Ovary (tissue), 9 donors: ENCODE measurements around the gene PTGDR. TPM values are rescaled to one million over a fixed set of nuclear protein-coding genes. Genes with fewer than 3 reads are reported as not detected.

ENCODE experiments used
- DNase-seq, 5 donors: peaks; one replicate each; pipeline ENCODE4 v3.0.0-alpha.2; 2019 to 2020
- H3K27ac ChIP-seq, 2 donors: fragments of 200-600 bp; one replicate each; pipeline versions ENCODE4 v1.5.1 to v1.8.0; 2019 to 2022
- H3K27me3 ChIP-seq: fragments of 200-600 bp; one replicate; pipeline ENCODE4 v1.8.0; 2022
- H3K36me3 ChIP-seq: fragments of 200-600 bp; sonication (generic); one replicate; pipeline ENCODE4 v1.5.1; 2019
- H3K4me1 ChIP-seq: one replicate; pipeline ENCODE4 v1.8.1; 2013; ENCODE audit warnings: mild to moderate bottlenecking, moderate library complexity; ENCODE audit not compliant: insufficient read depth
- H3K4me3 ChIP-seq: fragments of 200-600 bp; sonication (generic); one replicate; pipeline ENCODE4 v1.5.1; 2017
- H3K9me3 ChIP-seq, 2 donors: fragments of 200-600 bp in 1 of 2; sonication (generic) in 1 of 2; one replicate each; pipeline versions ENCODE4 v1.5.1 to v1.8.1; 2013 to 2019; ENCODE audit warnings: mild to moderate bottlenecking in 1 of 2, moderate library complexity in 1 of 2
- EP300 ChIP-seq: sonication (generic); formaldehyde crosslinking; IDR thresholded peaks from one replicate; pipeline ENCODE4 v1.6.1; 2017; ENCODE audit warnings: antibody characterized with exemption
- POLR2A ChIP-seq: fragments of 450-650 bp; IDR thresholded peaks from one replicate; pipeline ENCODE4 v1.6.1; 2017; ENCODE audit warnings: antibody characterized with exemption, mild to moderate bottlenecking, moderate library complexity
- WGBS, 3 donors: extraction: QIAGEN DNeasy Blood & Tissue Kit in 1 of 3; methylation state at CpG; one replicate each; pipeline versions ENCODE4 v1.1.5 to v1.1.7; 2013 to 2017; 5-methylcytosine and 5-hydroxymethylcytosine counted together
- intact Hi-C, 4 donors: fragments of 100-400 bp; cut with DNase I; formaldehyde crosslinking; loops; one replicate each; pipeline versions ENCODE4 v1.11.0 to v1.15.1; 2022 to 2023
- polyA plus RNA-seq, 2 donors: library from polyadenylated mRNA; stranded (reverse); fragments of 200-250 nt in 1 of 2; fragments of 350-450 nt in 1 of 2; fragmentation: Illumina TruSeq in 1 of 2; extraction: RNeasy Lipid Tissue Mini Kit (QIAGEN cat#74804) in 1 of 2; gene quantifications; one replicate each; pipeline ENCODE4 v1.2.3, GENCODE V29; 2013 to 2014
- total RNA-seq, 7 donors: library from RNA; depleted of rRNA in 2 of 7; stranded (reverse); fragments of >200 nt in 2 of 7; fragmentation: NEBNext Ultra II Directional in 3 of 7; extraction: Animal tissue kit (Norgen Biotek cat#: 25700) in 3 of 7; gene quantifications; one replicate each; pipeline versions ENCODE4 v1.1.0 to v1.2.4, GENCODE V29; 2016 to 2023
- TF ChIP-seq, protein P1 (sequence below), 3 donors: fragments of 450-650 bp in 2 of 3; fragments of 200-600 bp in 1 of 3; IDR thresholded peaks; one replicate each; pipeline versions ENCODE4 v1.5.1 to v1.8.0; 2016 to 2022; ENCODE audit warnings: antibody characterized with exemption in 3 of 3, mild to moderate bottlenecking in 1 of 3
- donor health status: DM: no; HTN: no; CAD: no; lungs with moderate emphysema.
- donor health status: DM: no; HTN: no; CAD: no.
- donor health status: Bipolar disorder and iron deficiency.
- donor health status: DM: yes; HTN: yes; CAD: no.
- donor health status: DM: no; HTN: no; CAD: no.
- donor health status: DM: yes; HTN: yes; CAD: no.

The PTGDR gene
- total and polyA plus RNA-seq, 9 donors = 0.10 to 1.8 (median 0.52) TPM

DNA sequence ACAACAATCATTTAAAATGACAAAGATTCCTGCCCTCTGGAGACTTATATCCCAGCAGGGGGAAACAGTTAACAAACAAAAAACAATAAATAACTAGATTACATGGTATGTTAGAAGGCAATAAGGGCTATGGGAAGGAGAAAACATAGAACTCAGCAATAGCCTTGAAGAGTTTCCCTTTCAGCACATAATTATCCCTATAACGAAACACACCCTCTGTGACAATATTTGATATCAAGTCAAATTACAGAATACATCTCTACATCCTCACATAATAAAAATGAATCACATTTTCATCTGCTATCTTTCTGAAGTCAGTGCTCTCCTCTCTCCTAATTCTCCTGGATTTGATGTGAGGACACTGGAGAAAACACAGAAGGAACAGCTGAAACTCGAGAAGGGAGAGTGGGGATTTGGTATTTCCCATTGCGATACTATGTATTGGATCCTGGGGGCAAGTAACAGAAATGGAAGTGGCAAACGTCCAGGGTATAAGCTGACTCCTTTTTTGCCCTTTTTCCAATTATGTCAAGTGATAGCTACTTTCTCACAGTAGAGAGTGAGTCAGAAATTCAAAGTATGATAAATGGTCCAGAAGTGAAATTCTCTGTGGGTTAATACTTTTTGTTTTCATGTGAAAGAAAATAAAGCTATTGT, 36.9 kb downstream of the PTGDR start:
- intact Hi-C loops = no loop called here
- Histone ChIP-seq H3K9me3 (no peaks in the 10 kb centered on the region), H3K27ac (no peak overlapping the region), H3K4me3 (no peak overlapping the region), H3K27me3 (no peaks in the 10 kb centered on the region), H3K36me3 (no peaks in the 10 kb centered on the region), H3K4me1 (no peaks in the 10 kb centered on the region)
- no peak for TF ChIP-seq EP300
- TF ChIP-seq POLR2A = no peak
- TF ChIP-seq, protein P1, sequence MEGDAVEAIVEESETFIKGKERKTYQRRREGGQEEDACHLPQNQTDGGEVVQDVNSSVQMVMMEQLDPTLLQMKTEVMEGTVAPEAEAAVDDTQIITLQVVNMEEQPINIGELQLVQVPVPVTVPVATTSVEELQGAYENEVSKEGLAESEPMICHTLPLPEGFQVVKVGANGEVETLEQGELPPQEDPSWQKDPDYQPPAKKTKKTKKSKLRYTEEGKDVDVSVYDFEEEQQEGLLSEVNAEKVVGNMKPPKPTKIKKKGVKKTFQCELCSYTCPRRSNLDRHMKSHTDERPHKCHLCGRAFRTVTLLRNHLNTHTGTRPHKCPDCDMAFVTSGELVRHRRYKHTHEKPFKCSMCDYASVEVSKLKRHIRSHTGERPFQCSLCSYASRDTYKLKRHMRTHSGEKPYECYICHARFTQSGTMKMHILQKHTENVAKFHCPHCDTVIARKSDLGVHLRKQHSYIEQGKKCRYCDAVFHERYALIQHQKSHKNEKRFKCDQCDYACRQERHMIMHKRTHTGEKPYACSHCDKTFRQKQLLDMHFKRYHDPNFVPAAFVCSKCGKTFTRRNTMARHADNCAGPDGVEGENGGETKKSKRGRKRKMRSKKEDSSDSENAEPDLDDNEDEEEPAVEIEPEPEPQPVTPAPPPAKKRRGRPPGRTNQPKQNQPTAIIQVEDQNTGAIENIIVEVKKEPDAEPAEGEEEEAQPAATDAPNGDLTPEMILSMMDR (IDR thresholded peaks at IDR 0.05) = no peak
- DNase-seq = no peak
- WGBS, 3 donors = 85 to 88% (median 86%) methylated on average over 4 of the region's 4 CpGs

DNA sequence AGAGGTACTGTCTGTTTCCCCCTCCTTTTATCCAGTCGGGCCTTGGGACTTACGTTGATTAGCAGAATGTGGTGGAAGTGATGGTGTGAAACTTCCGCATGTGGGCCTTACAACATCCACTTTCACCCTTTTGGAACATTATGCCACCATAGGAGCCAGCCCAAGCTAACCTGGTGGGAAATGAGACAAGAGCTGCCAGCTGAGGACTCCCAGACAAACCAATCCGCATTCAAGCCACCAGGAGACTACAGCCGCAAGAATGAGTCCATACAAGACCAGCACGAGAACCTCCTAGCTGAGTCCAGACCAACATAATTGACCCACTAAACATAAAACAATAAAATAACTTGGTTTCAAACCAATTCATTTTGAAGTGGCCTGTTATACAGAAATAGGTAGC, 37.5 kb downstream of the PTGDR start:
- intact Hi-C loops = no loop called here
- TF ChIP-seq, protein P1 (IDR thresholded peaks at IDR 0.05) = no peak
- TF ChIP-seq POLR2A = no peak
- no peak for TF ChIP-seq EP300
- Histone ChIP-seq H3K27me3 (no peaks in the 10 kb centered on the region), H3K36me3 (no peaks in the 10 kb centered on the region), H3K4me1 (no peaks in the 10 kb centered on the region), H3K27ac (no peak overlapping the region), H3K4me3 (no peak overlapping the region), H3K9me3 (no peaks in the 10 kb centered on the region)
- 95 to 98% (median 96%) methylated on average over 6 of the region's 6 CpGs for WGBS, 3 donors
- DNase-seq = no peak

DNA sequence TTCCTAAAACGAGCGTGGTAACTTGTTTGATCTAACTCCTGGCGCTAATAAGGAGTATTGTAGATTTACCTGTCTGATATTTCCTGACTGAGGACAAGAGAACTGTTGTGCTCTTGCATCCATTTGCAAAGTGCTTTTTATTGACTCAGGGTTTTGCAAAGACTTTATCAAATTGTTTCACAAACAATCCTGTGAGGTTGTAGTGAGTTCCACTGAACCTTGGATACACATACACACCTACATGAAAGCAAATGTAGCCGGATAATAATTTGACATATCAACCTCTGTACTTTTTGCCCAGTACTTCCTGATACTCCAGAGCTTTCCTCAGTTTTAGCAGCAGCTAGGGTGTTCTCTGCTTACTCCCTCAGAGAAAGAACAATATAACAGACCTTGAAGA, 39.9 kb downstream of the PTGDR start:
- H3K9me3 ChIP-seq = no peaks in the 10 kb centered on the region

DNA sequence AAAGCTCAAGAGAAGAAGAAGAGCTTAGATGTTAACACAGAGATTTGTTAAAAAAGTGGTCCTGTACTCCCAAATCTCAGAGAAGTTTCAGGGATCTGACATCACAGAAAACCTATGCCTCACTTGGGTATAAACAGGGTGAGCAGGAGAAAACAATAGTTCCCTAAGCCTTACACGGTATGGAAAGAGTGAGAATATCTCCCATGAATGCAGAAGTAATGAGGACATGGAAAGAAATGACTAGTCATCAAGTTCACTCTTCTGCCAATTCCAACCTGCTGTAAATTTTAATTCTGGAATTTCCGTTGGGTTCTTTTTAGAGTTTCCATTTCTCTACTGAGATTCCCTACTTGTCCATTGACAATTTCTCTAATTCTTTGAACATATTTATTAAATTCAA, 40.4 kb downstream of the PTGDR start:
- H3K27ac ChIP-seq = no peak overlapping the region
- TF ChIP-seq POLR2A (no peak), EP300 (no peak)
- TF ChIP-seq, protein P1 (IDR thresholded peaks at IDR 0.05) = no peak
- intact Hi-C loops = no loop called here
- WGBS, 3 donors = 76 to 85% (median 84%) methylated on average over 2 of the region's 2 CpGs
- no peak for DNase-seq
- H3K9me3 ChIP-seq = no peaks in the 10 kb centered on the region
- no peak overlapping the region for H3K4me3 ChIP-seq
- no peaks in the 10 kb centered on the region for H3K27me3 ChIP-seq
- peaks cover 7% of the 10 kb centered on the region for H3K4me1 ChIP-seq
- H3K36me3 ChIP-seq = no peaks in the 10 kb centered on the region

More for the DNA sequence above, 39.9 kb downstream of the PTGDR start:
- no peak for DNase-seq
- H3K36me3 ChIP-seq = no peaks in the 10 kb centered on the region
- H3K4me3 ChIP-seq = no peak overlapping the region
- no peaks in the 10 kb centered on the region for H3K27me3 ChIP-seq
- no peak overlapping the region for H3K27ac ChIP-seq
- intact Hi-C loops = no loop called here
- WGBS, 3 donors = 90 to 93% (median 90%) methylated on average over 4 of the region's 4 CpGs
- peaks cover 7% of the 10 kb centered on the region for H3K4me1 ChIP-seq
- TF ChIP-seq, protein P1 (IDR thresholded peaks at IDR 0.05) = no peak
- TF ChIP-seq POLR2A (no peak), EP300 (no peak)
